Heart left ventricle (tissue), 13 donors: ENCODE results near the gene MAN1B1.

ENCODE experiments used
- POLR2A ChIP-seq, 2 donors: fragments of 450-650 bp; IDR thresholded peaks; one replicate each; pipeline ENCODE4 v1.6.1; 2017; ENCODE audit warnings: antibody characterized with exemption in 2 of 2, mild to moderate bottlenecking in 2 of 2, moderate library complexity in 2 of 2
- TF ChIP-seq, protein P1 (sequence below), 12 donors: fragments of 200-600 bp; sonication (generic) in 4 of 12; IDR thresholded peaks; one replicate each; pipeline versions ENCODE4 v1.5.0 to v1.8.0; 2018 to 2022; ENCODE audit warnings: antibody characterized with exemption in 12 of 12, mild to moderate bottlenecking in 5 of 12
- donor health status: ischemic (EF 13 %, LVEDD 7.1; RV severe dilation, severe dysfunction).
- donor health status: DM: no; HTN: yes; CAD: no.
- donor health status: DM: no; HTN: no; CAD: no.
- donor health status: ischemic (EF 25% LVEDD 6.9; RV normal size, moderate dysfunction).
- donor health status: ischemic (EF 25% LVEDD 5.7; RV mildly dilated, moderate dysfunction).
- donor health status: ischemic (EF 35%, LVEDD 5.7; RV mildly dilated, moderate dysfunction).
- donor health status: nonischemic (EF 11% LVEDD 7.7; RV severe dilation, severe dysfunction).
- donor health status: DM: yes; HTN: yes; CAD: no.
- donor health status: PGD.
- donor health status: ischemic (EF 29% LVEDD 5.4; RV normal size, mild dysfunction).
- donor health status: nonischemic (EF 23%, LVEDD 6.1; RV moderate dilation, normal function).

DNA sequence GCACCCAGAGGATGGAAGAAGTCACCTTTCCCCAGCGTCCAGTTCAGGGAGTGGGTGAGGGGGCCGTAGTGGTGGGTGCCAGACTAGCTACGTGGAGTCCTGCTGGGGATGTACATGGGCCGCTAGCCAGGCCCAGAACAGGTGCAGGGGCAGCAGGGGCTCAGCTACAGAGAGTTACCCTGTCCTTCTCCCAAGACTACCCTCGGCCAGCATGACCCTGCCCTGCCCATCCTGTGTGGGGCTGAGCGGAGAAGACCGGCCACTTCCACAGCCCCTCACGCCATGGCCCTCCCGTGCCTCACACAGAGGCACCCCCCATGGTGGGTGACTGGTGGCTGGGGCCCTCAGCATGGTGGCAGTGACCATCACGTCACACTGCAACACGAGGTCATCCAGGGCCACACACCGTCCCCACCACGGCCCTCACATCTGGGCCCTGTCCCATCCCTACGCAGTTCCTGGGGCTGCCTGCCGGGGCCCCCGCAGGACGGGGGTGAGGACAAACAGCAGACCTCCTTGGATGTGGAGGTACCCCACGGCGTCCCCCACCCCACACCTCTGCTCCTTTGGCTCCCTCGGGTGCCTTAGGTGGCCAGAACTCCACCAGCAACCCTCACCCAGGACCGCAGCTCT lies 28.7 kb downstream of the MAN1B1 start:
- TF ChIP-seq, protein P1, sequence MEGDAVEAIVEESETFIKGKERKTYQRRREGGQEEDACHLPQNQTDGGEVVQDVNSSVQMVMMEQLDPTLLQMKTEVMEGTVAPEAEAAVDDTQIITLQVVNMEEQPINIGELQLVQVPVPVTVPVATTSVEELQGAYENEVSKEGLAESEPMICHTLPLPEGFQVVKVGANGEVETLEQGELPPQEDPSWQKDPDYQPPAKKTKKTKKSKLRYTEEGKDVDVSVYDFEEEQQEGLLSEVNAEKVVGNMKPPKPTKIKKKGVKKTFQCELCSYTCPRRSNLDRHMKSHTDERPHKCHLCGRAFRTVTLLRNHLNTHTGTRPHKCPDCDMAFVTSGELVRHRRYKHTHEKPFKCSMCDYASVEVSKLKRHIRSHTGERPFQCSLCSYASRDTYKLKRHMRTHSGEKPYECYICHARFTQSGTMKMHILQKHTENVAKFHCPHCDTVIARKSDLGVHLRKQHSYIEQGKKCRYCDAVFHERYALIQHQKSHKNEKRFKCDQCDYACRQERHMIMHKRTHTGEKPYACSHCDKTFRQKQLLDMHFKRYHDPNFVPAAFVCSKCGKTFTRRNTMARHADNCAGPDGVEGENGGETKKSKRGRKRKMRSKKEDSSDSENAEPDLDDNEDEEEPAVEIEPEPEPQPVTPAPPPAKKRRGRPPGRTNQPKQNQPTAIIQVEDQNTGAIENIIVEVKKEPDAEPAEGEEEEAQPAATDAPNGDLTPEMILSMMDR (IDR thresholded peaks at IDR 0.05) = no peak
- TF ChIP-seq POLR2A (IDR thresholded peaks at IDR 0.05) = no peak
